ENCODE results near the gene LIN28A.

Gene LIN28A

GRCh38 chr1:26387447-26387846 lies 23.2 kb upstream of the LIN28A start:
- DNase-seq (ENCODE audit: low spot score) = no peak

DNA sequence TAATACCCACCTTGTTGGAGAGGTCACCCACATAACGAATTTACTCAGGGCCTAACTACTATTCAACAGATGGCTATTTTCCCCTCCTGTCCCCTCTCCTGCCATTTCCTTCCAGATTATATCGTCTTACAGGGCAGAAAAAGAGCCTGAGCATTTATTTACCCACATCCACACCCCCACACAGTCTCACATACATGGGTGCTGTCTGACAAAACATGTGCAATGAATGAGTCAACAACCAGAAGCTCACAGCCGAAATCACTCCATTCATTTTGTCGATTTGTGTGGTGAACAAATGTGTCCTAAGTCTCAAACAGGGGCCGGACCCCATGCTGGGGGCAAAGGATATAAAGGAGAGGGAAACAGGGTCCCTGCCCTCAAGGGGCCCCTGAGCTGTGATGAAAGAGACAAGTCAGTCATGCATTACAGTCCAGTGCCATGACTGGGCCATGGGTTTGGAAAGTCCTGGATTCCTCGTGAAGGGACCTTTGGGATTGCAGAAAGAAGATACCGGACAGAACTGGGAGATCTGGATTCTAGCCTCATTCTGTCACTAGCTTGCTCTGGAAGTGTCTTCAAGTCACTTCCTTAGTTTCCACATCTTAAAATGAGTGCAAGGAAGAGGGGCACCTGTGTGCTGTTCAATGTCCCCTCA lies 21.7 kb upstream of the LIN28A start:
- DNase-seq (ENCODE audit: low spot score) = no peak

GRCh38 chr1:26389604-26390247 lies 20.9 kb upstream of the LIN28A start:
- no peak for DNase-seq (ENCODE audit: low spot score)

- peak; percentile 14 for DNase-seq (ENCODE audit: low spot score)
Measured at GRCh38 chr1:26391450-26391849, 19.2 kb upstream of the LIN28A start.

DNA sequence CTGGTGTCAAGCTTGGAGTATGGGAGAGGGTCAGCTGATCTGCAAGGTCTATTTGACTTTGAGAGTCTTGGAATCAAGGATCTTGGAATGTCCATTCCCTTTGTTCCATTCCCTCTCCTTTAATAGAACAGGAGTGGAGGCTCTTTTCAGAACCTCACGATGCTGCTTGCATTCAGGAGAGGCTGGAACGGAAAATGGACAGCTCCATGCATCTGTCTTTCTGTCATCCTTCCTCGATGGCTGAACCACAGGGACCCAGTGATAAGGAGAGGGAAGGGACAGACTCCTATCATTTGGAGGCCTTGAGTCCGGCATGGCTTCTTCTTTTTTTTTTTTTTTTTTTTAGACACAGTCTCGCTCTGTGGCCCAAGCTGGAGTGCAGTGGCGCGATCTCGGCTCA lies 14.9 kb upstream of the LIN28A start:
- DNase-seq (ENCODE audit: low spot score) = no peak

DNA sequence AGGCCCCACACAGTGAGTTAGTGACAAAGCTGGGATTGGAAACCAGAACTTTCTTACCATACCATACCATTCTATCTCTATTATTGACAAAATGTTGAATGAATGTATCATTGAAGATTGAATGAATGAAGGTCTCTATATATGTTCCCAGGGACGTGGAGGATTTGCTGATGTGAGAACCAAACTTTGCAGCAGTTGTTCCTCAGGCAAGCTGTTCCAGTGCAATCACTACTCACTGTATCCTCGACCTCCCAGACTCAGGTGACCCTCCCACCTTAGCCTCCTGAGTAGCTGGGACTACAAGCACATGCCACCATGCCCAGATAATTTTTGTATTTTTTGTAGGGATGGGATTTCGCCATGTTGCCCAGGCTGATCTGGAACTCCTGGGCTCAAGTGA lies 11.6 kb upstream of the LIN28A start:
- DNase-seq (ENCODE audit: low spot score) = no peak

DNA sequence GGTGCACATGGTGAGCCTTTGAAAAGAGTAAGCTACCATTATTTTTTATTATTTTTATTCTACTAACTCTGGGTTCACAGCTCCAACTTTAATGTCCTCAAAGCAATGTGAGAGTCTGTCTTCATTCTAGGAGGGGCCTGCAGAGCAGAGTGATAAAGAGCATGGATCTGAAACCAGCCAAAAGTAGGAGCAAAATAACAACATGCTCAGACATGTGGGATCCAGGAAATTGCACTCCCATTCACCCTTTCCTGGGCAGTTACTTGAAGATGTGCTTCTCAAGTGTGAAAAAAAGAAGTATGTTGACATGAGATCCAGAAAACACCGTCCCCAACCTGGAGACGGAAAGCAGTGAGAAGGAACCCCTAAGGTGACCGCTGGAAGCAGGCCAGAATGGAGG lies 8.7 kb upstream of the LIN28A start:
- no peak for DNase-seq (ENCODE audit: low spot score)

DNA sequence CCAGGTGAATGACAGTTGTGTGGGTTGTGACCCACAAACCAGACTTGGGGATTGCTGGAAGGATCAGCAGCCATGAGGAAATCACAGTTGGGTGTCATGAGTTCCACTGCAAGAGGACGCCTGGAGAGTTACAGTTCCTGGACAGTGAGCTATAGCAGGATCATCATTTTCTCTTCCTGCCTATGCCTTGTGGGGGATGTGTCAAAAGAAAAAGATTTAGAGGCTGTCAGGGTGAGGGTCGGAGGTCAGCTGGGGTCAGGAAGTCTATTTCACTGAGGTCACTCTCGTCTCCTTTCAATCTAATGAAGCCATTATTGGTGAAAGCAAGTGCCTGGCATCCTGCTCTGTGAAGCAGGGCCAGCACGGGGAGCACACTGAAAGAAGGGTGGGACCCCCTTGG lies 7.0 kb upstream of the LIN28A start:
- no peak for DNase-seq (ENCODE audit: low spot score)

GRCh38 chr1:26404641-26405040 lies 6.0 kb upstream of the LIN28A start:
- no peak for DNase-seq (ENCODE audit: low spot score)

- DNase-seq (ENCODE audit: low spot score) = no peak
Measured at GRCh38 chr1:26405281-26405915, 5.2 kb upstream of the LIN28A start.

DNA sequence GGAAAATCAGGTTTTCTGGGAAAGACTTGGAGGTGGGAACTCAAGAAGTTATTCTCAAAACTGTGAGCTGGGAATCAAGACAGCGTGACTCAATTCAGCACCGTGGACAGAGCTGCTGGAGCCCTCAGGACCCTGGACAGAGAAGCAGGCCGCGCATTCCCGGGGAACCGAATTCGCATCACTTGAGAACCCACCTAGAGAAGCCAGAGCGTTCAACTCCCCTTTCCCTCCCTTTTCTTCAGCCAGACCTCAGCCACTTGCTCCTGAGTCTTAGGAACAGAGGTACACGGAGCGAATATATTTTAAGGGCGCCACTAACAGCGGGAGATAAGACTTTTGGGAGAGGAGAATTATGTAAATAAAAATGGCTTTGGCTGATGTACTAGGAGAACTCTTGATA lies 2.0 kb upstream of the LIN28A start:
- peak; percentile 36 for DNase-seq (ENCODE audit: low spot score)

DNA sequence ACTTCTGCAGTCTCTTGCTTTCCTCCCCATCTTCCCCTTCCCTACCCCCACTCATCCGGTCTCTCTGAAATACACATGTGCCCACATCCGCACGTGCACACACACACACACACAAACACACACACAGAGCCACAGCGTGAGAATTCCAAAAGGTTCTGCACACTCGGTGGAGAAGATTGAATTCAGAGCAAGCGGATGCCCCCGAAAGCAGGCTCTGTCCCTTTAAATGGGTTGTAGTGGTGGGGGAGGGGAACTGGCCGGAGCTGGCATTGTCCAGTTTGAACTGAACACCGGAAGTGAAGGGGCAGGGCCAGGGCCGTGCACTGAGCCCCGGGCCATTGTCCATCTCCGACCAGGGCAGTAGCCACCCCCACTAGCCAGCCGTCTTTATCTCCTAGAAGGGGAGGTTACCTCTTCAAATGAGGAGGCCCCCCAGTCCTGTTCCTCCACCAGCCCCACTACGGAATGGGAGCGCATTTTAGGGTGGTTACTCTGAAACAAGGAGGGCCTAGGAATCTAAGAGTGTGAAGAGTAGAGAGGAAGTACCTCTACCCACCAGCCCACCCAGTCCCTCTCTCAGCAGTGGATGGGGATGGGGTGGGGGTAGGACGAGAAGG lies 1.3 kb upstream of the LIN28A start:
- no peak for DNase-seq (ENCODE audit: low spot score)

GRCh38 chr1:26411624-26412074 lies 1.0 kb downstream of the LIN28A start:
- no peak for DNase-seq (ENCODE audit: low spot score)

GRCh38 chr1:26412180-26412840 lies 1.7 kb downstream of the LIN28A start:
- DNase-seq (ENCODE audit: low spot score) = no peak

GRCh38 chr1:26413031-26413430 lies 2.4 kb downstream of the LIN28A start:
- DNase-seq (ENCODE audit: low spot score) = no peak

DNA sequence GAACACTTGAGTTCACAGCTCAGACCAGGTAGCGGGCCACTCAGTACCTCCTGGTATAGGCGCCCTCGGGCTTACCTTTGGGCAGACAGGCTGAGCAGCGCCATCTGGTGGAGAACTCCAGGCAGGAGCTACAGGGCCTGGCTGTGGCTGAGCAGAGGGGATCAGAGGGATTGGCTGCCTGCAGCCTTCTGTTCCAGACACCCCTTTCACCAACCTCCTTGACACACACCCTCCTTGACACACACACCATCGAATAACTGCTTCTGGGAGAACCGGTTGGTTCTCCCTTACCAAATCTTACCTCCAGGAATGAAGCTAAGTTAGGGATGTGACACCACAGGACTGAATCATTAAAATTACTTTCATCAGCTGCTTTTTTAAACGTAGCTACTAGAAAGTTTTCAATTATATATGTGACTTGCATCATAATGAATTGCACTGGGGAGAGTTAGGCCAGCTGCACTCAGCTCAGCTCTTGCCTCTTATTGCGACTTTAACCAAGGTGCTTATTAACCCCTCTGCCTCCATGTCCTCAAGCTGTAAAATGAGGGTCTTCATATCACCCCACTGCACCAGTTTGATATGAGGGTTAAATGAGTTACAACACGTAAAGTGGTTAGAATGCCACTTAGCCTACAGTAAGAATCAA lies 6.6 kb downstream of the LIN28A start:
- no peak for DNase-seq (ENCODE audit: low spot score)

DNA sequence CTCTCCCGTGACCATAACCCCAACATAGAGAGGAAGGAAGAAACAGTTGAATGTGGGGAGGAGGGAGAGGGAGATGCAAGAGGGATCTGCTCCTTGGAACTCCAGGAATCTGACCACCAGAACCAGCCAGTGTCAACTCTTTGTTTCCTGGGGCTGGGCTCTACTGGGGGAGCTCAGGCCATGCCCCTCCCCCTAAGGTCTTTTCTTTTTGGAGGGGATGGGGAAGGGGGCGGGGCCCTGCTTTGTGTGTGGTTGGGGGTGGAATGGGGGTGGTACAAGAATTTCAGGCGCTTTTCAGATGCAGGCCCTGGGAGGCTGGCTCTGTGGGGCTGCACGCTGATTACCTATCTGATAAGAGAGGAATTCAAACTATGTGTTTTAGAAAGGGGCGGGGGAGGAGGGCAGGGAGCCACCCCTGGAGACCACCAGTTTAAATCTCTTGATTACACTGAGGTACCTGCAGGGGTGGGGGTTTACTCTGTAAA lies 8.3 kb downstream of the LIN28A start:
- no peak for DNase-seq (ENCODE audit: low spot score)

GRCh38 chr1:26419494-26419893 lies 8.9 kb downstream of the LIN28A start:
- no peak for DNase-seq (ENCODE audit: low spot score)

- no peak for DNase-seq (ENCODE audit: low spot score)
Measured at GRCh38 chr1:26429721-26430120, 19.1 kb downstream of the LIN28A start.

DNA sequence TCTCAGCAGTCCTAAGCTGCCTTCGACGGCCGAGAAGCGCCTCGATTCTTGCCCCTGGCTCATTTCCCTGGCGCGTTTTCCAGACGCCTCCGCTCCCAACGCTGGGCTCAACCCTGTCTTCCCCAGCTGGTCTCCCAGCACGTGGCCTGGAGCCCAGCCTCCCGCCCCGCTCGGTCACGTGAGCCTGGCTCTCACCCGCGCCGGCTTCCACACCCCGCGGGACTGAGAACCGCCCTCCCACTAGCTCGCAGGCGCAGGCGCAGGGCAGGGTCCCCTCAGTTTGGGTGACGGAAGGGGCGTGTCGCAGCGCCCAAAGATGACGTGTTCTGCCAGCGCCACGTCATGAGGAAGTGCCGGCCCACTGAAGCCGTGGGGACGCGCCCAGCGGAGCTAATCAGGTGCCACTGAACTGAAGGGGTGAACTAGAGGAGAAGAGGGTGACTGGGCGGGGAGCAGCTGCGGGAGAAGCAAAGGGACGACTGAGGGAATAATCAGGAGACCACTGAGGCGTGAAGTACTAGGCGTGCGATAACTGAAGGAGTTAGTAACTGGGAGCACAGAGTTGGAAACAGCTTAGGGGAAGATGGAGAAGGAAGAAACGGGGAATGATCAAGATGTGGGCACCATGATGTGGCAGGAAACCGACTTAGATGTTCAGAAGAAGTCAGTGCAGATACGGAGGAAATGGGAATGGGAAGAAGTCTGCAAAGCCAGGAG lies 21.5 kb downstream of the LIN28A start, which contains the start of gene DHDDS:
TSS of gene DHDDS (plus strand) at position 343 of the 717 bp plus-strand sequence. CDS start 625 bp downstream, outside the sequence.
- peak; percentile 99 for DNase-seq (ENCODE audit: low spot score)

DNA sequence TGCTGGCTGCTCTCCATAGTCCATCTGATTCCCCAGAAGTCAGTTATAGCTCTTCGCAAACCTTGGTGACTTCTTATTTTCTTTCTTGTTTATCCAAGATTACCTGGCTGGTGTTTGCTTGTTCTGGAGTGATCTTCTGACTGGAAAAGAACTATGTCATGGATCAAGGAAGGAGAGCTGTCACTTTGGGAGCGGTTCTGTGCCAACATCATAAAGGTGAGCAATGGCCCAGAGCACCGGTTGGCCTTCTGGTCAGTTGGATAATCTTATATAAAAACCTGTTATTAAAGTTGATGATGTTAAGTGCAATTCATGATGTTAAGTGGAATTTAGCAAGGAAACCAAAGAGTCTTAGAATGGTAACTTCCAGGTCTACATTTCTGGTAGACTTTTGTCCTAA lies 22.2 kb downstream of the LIN28A start:
- DNase-seq (ENCODE audit: low spot score) = no peak
